CD4-positive, alpha-beta T cell treated with Interleukin-2 at 100 ng/mL for 4 hours (primary cell): ENCODE results near the gene PTPRN2.
"Not testable (repeated sequence)": the region's sequence is repeated elsewhere in the genome, so short reads cannot be mapped to it uniquely, and the experiment has no call there.

Experiments used
- DNase-seq: peaks from one replicate; pipeline ENCODE4 v3.0.0-alpha.2; 2020; ENCODE audit warnings: low spot score

PTPRN2 gene

DNA sequence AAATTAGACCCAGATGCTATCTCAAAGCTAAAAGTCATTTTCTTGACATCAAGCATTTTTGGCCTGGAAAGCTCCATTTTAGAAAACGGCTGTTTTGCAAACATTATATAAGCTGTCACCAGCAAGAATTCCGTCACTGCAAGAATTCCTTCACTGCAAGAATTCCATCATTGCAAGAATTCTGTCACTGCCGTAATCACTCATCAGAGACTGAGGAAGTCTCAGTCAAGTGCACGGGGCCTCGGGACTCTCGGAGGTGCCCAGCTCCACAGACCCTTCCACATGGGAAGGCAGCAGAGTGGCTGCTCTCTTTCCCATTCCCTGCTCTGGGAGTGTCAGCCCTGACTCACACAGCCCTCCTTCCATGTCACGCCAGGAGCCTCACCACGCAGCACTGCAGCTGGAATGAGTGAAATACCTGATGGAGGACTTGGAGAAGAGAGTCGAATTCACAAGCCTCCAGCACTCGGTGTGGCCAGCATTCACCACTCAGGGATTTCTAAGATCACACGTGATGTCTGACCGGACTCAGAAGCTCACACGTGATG is 168.3 kb downstream of the PTPRN2 start:
- DNase-seq = no peak

DNA sequence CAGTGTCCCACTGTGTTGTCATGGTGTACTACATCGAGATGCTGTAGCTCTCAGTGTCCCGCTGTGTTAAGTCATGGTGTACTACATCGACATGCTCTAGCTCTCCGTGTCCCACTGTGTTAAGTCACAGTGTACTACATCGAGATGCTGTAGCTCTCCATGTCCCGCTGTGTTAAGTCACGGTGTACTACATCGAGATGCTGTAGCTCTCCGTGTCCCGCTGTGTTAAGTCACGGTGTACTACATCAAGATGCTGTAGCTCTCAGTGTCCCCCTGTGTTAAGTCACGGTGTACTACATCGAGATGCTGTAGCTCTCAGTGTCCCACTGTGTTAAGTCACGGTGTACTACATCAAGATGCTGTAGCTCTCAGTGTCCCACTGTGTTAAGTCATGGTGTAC is 169.2 kb downstream of the PTPRN2 start:
- not testable (repeated sequence) for DNase-seq

GRCh38 chr7:158416283-158416933 is 171.2 kb downstream of the PTPRN2 start:
- no peak for DNase-seq

- DNase-seq = no peak
These were observed 172.3 kb downstream of the PTPRN2 start for GRCh38 chr7:158415316-158415715.

GRCh38 chr7:158414486-158414961 is 173.1 kb downstream of the PTPRN2 start:
- DNase-seq = no peak

GRCh38 chr7:158414002-158414401 is 173.6 kb downstream of the PTPRN2 start:
- DNase-seq = no peak

DNA sequence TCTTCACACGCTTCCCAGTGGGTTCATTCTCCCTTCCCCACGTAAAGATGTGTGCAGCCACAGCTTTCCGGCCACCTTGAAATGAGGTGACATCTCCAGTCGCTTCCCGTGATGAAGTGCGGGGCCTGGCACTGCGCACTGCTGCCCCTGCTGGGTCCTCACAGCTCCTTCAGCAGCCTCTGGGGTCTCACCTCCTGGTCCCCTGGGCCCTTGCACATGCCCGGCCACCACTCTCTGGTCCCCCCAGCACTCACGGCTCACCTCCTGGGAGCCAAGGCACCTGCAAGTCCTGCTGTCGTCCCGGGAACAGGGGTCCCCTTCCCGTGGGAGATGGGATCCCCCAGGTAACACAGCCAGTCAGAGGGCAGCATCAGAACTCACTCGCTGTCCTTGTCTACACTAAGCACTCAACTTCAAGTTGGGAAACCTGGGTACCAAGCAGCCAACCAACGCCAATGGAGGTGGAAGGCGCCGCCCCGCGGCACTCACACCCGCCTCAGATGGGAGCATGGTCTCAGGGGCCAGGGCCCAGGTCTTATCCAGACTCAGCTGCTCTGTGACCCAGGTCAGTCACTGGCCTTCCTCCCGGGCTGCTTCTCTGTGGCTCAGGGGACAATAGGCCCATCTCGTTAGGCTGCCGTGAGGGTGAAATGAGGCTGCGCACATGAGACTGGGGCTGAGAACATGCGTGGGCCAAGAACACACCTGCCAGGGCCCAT is 176.2 kb downstream of the PTPRN2 start:
- DNase-seq = no peak

GRCh38 chr7:158410720-158411119 is 176.9 kb downstream of the PTPRN2 start:
- no peak for DNase-seq

DNA sequence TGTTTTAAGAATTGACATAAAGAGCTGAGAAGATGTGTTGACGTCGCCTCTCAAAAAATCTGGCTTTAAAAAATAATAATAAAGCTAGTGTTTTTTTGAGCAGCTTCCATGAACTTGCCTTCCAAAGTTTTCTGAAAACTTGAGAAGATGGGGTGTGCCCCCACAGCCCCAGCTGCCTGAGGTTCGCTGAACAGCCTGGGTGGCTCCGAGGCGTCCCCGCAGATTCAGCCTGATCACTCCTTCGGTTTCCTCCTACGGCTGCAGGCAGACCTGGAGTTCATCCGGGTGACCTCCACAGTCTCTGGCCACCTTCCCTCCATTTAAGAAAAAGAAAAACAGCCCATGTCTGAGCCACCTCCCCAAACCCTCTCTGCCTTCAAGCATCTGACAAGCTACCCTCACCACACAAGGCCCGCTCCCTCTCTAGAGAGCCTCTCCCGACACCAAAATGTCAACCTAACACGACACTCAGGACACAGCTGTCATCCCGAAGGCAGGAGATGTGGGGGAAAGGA is 177.8 kb downstream of the PTPRN2 start:
- no peak for DNase-seq

DNA sequence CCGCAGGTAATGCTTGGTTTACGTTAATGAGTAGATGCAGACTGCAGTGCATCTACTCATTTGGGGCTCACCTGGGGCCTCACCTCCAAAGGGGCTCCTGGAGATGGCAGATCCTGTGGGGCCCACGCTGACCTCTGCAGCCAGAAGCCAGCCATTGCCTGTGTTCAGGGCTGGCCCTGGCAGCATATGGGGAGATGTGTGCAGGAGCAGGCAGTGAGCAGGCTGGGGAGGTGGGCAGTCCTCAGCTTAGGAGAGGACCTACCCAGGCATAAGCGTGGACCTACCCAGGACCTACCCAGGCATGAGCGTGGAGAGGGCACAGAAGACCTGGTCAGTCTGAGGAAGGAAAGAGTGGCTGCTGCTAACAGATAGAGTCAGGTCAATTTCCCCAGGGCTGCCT is 178.5 kb downstream of the PTPRN2 start:
- DNase-seq = no peak

- no peak for DNase-seq
These were observed 179.2 kb downstream of the PTPRN2 start for GRCh38 chr7:158408318-158408920.

DNA sequence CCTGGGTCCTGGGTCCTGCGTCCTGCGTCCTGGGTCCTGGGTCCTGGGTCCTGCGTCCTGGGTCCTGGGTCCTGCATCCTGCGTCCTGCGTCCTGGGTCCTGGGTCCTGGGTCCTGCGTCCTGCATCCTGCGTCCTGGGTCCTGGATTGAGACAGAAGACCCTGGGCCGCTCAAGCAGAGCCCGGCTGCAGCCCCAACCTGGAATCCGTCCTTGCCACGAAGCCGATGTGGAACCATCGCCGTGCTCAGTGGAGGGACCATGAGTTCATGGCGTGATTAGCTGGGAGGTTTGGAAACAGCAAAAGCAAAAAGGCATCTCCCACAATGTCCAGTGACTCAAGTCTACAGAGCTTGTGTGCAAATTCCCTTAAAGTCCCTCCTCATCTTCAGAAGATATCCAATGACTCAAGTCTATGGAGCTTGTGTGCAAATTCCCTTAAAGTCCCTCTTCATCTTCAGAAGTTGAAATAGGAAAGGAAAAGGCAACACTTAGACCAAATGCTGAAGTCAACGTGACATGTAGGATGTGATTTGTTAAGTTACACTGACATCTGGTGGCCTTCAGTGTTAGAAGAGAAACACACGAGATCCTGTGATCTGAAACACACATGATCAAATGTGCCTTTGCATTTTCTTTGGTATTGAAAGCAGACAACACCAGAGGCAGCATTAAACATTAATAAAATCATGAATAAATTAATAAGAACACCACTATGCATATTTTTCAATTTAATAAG is 179.9 kb downstream of the PTPRN2 start:
- DNase-seq = no peak

- DNase-seq = no peak
These were observed 180.8 kb downstream of the PTPRN2 start for GRCh38 chr7:158406801-158407200.

DNA sequence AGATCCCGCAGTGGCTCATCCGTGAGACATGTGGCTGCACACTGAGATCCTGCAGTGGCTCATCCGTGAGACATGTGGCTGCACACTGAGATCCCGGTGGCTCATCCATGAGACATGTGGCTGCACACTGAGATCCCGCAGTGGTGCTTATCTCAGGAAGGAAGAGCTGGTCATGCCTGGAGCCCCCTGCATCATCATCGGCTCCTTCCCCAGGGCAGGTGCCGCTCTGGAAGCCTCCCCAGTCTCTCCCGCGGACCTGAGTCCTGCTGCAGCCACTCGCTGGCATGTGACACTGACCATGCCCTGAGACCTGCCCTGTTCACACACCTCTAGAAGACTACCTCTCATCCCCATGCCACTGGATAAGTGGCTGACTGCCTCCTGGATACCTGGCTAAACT is 181.3 kb downstream of the PTPRN2 start:
- DNase-seq = no peak

- DNase-seq = not testable (repeated sequence)
These were observed 181.9 kb downstream of the PTPRN2 start for GRCh38 chr7:158405771-158406170.

GRCh38 chr7:158405324-158405723 is 182.3 kb downstream of the PTPRN2 start:
- no peak for DNase-seq

GRCh38 chr7:158404031-158404761 is 183.4 kb downstream of the PTPRN2 start:
- no peak for DNase-seq

- no peak for DNase-seq
These were observed 184.4 kb downstream of the PTPRN2 start for GRCh38 chr7:158403013-158403821.

DNA sequence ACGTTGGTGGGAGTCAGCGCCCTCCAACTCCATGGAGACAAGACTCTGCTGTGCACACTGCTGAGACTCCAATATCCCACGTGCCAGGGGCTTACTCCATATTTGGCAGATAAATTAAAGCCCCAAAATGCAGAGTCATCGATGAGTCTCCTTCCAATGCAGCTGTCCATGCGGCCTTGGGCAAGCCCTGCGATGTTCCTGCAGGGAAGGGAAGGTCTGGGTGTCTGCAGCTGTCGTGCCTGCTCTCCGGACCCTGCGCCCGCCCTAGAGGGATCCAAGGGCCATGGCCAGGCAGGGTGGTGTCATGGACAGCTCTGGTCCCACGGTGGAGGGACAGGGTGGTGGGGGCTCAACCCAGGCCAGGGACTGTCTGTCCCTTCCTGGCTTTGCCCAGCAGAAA is 185.2 kb downstream of the PTPRN2 start:
- no peak for DNase-seq

DNA sequence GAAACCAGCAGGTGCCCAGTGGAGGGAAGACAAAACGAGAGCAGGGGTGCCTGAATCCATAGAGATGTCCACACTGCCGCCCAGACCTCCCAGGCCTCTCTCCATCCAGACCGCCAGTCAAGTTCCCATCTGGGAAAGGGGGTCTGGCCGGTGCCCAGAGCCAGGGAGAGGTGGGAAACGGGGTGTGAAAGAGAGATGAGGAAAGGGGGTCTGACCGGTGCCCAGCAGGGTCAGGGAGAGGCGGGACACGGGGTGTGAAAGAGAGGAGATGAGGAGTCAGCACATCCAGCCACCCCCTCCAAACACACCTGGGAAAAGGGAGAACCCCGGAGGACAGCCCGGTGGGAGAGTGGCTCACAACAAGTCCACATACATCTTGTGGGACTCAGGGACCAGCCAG is 185.8 kb downstream of the PTPRN2 start:
- no peak for DNase-seq
